Lower leg skin (tissue), 3 donors: ENCODE data around the gene SH3BGRL3.

ENCODE experiments used
- POLR2A ChIP-seq, 2 donors: fragments of 450-650 bp; IDR thresholded peaks; one replicate each; pipeline ENCODE4 v1.6.1; 2016 to 2017; ENCODE audit warnings: antibody characterized with exemption in 2 of 2, mild to moderate bottlenecking in 1 of 2, moderate library complexity in 1 of 2
- TF ChIP-seq, protein P1 (sequence below), 3 donors: fragments of 450-650 bp; IDR thresholded peaks; one replicate each; pipeline ENCODE4 v1.5.1; 2016; ENCODE audit warnings: antibody characterized with exemption in 3 of 3, mild to moderate bottlenecking in 3 of 3, moderate library complexity in 2 of 3

DNA sequence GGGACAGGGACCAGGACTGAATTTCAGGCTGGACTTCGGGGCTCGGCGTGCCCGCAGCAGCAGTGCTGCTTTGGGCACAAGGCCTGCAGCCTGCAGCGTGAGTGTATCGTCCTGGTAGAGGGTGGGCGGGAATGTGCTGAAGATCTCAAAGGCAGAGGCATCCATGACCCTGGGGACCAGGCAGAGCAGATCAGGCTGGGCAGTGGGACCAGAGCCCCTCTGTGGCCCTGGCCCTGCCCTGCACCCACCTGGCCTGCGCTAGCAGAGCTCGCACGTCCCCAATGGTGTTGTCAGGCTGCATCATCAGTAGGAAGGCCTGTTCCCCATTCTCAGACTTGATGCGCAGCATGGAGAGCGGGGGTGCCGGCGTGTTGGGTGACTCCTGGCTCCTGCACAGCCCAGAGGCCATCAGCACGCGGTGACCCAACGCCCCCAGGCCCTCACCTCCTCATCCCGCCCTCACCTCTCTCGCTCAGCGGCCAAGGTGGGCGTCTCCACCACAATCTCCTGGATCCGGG lies 2.6 kb downstream of the SH3BGRL3 start:
- TF ChIP-seq, protein P1, sequence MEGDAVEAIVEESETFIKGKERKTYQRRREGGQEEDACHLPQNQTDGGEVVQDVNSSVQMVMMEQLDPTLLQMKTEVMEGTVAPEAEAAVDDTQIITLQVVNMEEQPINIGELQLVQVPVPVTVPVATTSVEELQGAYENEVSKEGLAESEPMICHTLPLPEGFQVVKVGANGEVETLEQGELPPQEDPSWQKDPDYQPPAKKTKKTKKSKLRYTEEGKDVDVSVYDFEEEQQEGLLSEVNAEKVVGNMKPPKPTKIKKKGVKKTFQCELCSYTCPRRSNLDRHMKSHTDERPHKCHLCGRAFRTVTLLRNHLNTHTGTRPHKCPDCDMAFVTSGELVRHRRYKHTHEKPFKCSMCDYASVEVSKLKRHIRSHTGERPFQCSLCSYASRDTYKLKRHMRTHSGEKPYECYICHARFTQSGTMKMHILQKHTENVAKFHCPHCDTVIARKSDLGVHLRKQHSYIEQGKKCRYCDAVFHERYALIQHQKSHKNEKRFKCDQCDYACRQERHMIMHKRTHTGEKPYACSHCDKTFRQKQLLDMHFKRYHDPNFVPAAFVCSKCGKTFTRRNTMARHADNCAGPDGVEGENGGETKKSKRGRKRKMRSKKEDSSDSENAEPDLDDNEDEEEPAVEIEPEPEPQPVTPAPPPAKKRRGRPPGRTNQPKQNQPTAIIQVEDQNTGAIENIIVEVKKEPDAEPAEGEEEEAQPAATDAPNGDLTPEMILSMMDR (IDR thresholded peaks at IDR 0.05), result no peak
- no peak for TF ChIP-seq POLR2A (IDR thresholded peaks at IDR 0.05)
